ENCODE measurements around the gene CACNA1G.

Gene CACNA1G

DNA sequence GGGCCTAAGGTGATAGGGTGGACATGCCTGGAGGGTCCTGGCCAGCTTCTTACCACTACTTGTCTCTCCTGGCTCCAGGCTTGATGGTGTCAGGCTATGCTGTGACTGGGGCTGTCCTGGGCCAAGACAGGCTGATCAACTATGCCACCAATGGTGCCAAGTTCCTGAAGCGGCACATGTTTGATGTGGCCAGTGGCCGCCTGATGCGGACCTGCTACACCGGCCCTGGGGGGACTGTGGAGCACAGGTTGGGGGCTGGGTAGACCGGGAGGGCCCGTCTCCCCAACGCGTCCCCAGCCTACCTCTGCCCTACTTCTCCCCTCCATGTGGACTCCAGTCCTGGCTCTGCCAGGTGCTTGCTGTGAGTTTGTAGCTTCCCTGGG, 9.1 kb upstream of the CACNA1G start:
- H3K36me3 Mint-ChIP-seq (ENCODE audit: low read depth): peaks cover 3% of the 10 kb centered on the region
- peaks cover 22% of the 10 kb centered on the region for H3K27me3 Mint-ChIP-seq (ENCODE audit: low read depth)
- TF ChIP-seq, protein P1, sequence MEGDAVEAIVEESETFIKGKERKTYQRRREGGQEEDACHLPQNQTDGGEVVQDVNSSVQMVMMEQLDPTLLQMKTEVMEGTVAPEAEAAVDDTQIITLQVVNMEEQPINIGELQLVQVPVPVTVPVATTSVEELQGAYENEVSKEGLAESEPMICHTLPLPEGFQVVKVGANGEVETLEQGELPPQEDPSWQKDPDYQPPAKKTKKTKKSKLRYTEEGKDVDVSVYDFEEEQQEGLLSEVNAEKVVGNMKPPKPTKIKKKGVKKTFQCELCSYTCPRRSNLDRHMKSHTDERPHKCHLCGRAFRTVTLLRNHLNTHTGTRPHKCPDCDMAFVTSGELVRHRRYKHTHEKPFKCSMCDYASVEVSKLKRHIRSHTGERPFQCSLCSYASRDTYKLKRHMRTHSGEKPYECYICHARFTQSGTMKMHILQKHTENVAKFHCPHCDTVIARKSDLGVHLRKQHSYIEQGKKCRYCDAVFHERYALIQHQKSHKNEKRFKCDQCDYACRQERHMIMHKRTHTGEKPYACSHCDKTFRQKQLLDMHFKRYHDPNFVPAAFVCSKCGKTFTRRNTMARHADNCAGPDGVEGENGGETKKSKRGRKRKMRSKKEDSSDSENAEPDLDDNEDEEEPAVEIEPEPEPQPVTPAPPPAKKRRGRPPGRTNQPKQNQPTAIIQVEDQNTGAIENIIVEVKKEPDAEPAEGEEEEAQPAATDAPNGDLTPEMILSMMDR (IDR thresholded peaks at IDR 0.05; ENCODE audit: unreplicated experiment in 3 of 3): no peak
- H3K27ac Mint-ChIP-seq: no peak overlapping the region
- H3K9me3 Mint-ChIP-seq: no peaks in the 10 kb centered on the region
- no peak overlapping the region for H3K4me3 Mint-ChIP-seq
- H3K4me1 Mint-ChIP-seq: peaks cover 3% of the 10 kb centered on the region

DNA sequence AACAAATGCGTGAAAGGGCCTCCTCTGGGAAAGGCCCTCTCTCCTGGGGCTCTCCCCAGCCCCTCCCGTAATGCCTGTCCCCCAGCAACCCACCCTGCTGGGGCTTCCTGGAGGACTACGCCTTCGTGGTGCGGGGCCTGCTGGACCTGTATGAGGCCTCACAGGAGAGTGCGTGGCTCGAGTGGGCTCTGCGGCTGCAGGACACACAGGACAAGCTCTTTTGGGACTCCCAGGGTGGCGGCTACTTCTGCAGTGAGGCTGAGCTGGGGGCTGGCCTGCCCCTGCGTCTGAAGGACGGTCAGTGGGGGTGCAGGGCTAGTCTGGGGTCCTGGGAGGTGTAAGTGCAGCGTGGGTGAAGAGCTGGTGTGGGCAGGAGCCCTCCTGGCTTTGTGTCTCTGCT, 8.6 kb upstream of the CACNA1G start:
- Mint-ChIP-seq H3K9me3 (no peaks in the 10 kb centered on the region), H3K36me3 (ENCODE audit: low read depth) (peaks cover 3% of the 10 kb centered on the region), H3K27ac (no peak overlapping the region), H3K4me3 (no peak overlapping the region), H3K27me3 (ENCODE audit: low read depth) (peaks cover 22% of the 10 kb centered on the region), H3K4me1 (peaks cover 7% of the 10 kb centered on the region)
- TF ChIP-seq, protein P1 (IDR thresholded peaks at IDR 0.05; ENCODE audit: unreplicated experiment in 3 of 3): no peak

DNA sequence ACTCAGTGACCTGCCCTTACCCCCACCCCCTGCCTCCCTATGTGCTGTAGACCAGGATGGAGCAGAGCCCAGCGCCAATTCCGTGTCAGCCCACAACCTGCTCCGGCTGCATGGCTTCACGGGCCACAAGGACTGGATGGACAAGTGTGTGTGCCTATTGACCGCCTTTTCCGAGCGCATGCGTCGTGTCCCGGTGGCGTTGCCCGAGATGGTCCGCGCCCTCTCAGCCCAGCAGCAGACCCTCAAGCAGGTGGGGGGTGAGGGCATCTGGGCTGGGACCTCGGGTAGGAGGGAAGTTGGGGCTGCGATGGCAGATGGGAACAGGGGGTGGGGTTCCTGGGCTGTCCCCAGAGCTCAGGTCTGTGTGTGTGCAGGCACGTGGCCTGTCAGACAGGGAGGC, 6.3 kb upstream of the CACNA1G start:
- peaks cover 25% of the 10 kb centered on the region for H3K4me1 Mint-ChIP-seq
- H3K36me3 Mint-ChIP-seq (ENCODE audit: low read depth): peaks cover 3% of the 10 kb centered on the region
- TF ChIP-seq, protein P1 (IDR thresholded peaks at IDR 0.05; ENCODE audit: unreplicated experiment in 3 of 3): no peak
- peaks cover 45% of the 10 kb centered on the region for H3K27me3 Mint-ChIP-seq (ENCODE audit: low read depth)
- no peaks in the 10 kb centered on the region for H3K9me3 Mint-ChIP-seq
- no peak overlapping the region for H3K27ac Mint-ChIP-seq
- no peak overlapping the region for H3K4me3 Mint-ChIP-seq

DNA sequence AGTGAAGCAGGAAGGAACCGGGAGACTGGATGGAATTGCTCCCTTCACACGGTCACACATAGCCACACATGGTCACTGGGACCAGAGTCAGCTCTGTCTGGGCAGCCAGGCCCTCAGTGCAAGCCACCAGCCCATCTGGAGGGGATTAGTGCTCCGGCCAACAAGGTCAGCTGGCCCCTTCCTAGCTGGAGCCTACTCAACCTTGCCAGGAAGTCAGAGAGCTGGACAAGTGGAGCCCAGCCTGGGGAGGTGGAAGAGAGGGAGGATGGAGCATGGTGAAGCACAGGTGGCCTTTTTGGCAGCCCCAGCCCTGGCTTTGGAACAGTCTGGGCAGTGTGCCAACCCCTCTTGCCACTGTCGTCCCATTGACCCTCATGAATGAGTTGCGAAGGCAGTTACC, 3.7 kb upstream of the CACNA1G start:
- peak overlapping the region in 1 of 3 experiments; percentile 19 for H3K4me3 Mint-ChIP-seq
- no peak overlapping the region for H3K27ac Mint-ChIP-seq
- H3K9me3 Mint-ChIP-seq: no peaks in the 10 kb centered on the region
- peaks cover 57% of the 10 kb centered on the region for H3K27me3 Mint-ChIP-seq (ENCODE audit: low read depth)
- TF ChIP-seq, protein P1 (IDR thresholded peaks at IDR 0.05; ENCODE audit: unreplicated experiment in 3 of 3): no peak
- peaks cover 25% of the 10 kb centered on the region for H3K4me1 Mint-ChIP-seq
- peaks cover 3% of the 10 kb centered on the region for H3K36me3 Mint-ChIP-seq (ENCODE audit: low read depth)

DNA sequence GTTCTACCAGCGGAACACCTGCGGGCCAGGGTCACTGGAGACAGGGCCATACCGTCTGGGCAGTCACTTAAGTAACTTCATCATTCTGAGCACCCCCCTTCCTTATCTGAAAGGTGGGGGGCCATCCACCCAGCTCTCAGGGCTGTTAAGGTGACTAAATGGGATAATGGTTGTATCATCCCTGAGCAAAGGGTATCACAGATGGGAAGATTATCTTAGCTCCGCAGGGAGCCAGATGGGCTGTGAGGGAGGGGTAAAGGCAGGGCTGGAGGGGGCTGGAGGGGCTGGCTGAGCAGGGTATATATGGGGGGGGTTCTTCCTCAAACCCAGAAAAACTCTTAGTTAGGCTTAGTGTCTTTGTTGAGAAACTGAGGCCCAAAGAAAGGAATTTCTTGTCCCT, 2.9 kb upstream of the CACNA1G start:
- TF ChIP-seq, protein P1 (IDR thresholded peaks at IDR 0.05; ENCODE audit: unreplicated experiment in 3 of 3): no peak
- Mint-ChIP-seq H3K27ac (peak overlapping the region in 2 of 3 experiments; percentile 37 to 39), H3K4me3 (peak overlapping the region; percentile 29 to 81 (median 38)), H3K36me3 (ENCODE audit: low read depth) (peaks cover 3% of the 10 kb centered on the region), H3K4me1 (peaks cover 31% of the 10 kb centered on the region), H3K9me3 (no peaks in the 10 kb centered on the region), H3K27me3 (ENCODE audit: low read depth) (peaks cover 60% of the 10 kb centered on the region)

DNA sequence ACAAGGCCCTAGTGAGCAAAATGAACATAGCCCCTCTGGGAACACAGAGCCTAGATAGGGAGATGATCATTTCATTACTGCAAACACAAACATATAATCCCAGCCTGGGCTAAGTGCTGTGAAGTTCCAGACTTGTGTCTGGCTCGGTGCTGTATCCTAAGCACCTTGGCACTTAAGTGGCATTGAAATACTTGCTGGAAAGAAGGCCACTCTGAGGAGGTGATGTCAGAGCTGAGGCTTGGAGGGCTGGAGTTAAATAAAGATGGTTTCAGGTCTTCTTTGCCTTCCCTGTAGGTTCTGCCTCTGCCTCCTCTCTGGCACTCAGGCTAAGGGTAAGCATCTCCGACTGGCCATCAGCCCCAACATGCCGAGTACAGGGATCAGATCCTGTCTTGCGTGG, 2.4 kb upstream of the CACNA1G start:
- no peaks in the 10 kb centered on the region for H3K9me3 Mint-ChIP-seq

More for the DNA sequence above, 2.4 kb upstream of the CACNA1G start:
- TF ChIP-seq, protein P1 (IDR thresholded peaks at IDR 0.05; ENCODE audit: unreplicated experiment in 3 of 3): no peak
- Mint-ChIP-seq H3K27me3 (ENCODE audit: low read depth) (peaks cover 65% of the 10 kb centered on the region), H3K36me3 (ENCODE audit: low read depth) (peaks cover 3% of the 10 kb centered on the region), H3K4me1 (peaks cover 32% of the 10 kb centered on the region), H3K27ac (peak overlapping the region in 2 of 3 experiments; percentile 37 to 39), H3K4me3 (peak overlapping the region; percentile 77 to 94 (median 81))

Data from nephron (organoid).